Psoas muscle (tissue), 8 donors: Measurements from ENCODE around the gene POLDIP3. TPM values are rescaled to one million over a fixed set of nuclear protein-coding genes. Genes with fewer than 3 reads are reported as not detected.
"Not testable (repeated sequence)": the region's sequence is repeated elsewhere in the genome, so short reads cannot be mapped to it uniquely, and the experiment has no call there.

Experiments used
- ATAC-seq, 4 donors: fragments of 200-7000 bp; cut with Tn5 transposase; one replicate each; pipeline ENCODE4 v1.9.1; 2020; ENCODE audit warnings: moderate library complexity in 3 of 4, mild to moderate bottlenecking in 2 of 4
- DNase-seq, 2 donors: peaks; one replicate each; pipeline ENCODE4 v3.0.0-alpha.2; 2020
- H3K27ac ChIP-seq: fragments of 200-600 bp; one replicate; pipeline ENCODE4 v1.8.0; 2022
- H3K27me3 ChIP-seq, 3 donors: fragments of 200-600 bp in 1 of 3; one replicate each; pipeline versions ENCODE4 v1.6.1 to v1.8.0; 2013 to 2022; ENCODE audit warnings: low read length in 2 of 3, mild to moderate bottlenecking in 2 of 3, moderate library complexity in 1 of 3; ENCODE audit not compliant: insufficient read depth in 3 of 3
- H3K36me3 ChIP-seq, 2 donors: fragments of 200-600 bp in 1 of 2; one replicate each; pipeline versions ENCODE4 v1.6.1 to v1.8.0; 2013 to 2022; ENCODE audit warnings: low read depth in 1 of 2, mild to moderate bottlenecking in 1 of 2, moderate library complexity in 1 of 2; ENCODE audit not compliant: insufficient read depth in 1 of 2
- H3K4me1 ChIP-seq: fragments of 200-600 bp; one replicate; pipeline ENCODE4 v1.8.0; 2022
- H3K4me3 ChIP-seq: fragments of 200-600 bp; one replicate; pipeline ENCODE4 v1.8.0; 2022; ENCODE audit warnings: mild to moderate bottlenecking
- H3K9me3 ChIP-seq: fragments of 200-600 bp; one replicate; pipeline ENCODE4 v1.8.0; 2022
- CTCF ChIP-seq: fragments of 200-600 bp; IDR thresholded peaks from one replicate; pipeline ENCODE4 v1.8.0; 2022; ENCODE audit warnings: antibody characterized with exemption
- WGBS, 3 donors: extraction: QIAGEN DNeasy Blood & Tissue Kit; methylation state at CpG; one replicate each; pipeline versions ENCODE4 v1.1.6 to v1.1.7; 2013; 5-methylcytosine and 5-hydroxymethylcytosine counted together
- intact Hi-C, 2 donors: fragments of 100-400 bp; cut with DNase I; formaldehyde crosslinking; loops; one replicate each; pipeline versions ENCODE4 v1.11.0 to v1.14.2; 2022
- polyA plus RNA-seq, 3 donors: library from polyadenylated mRNA; stranded (reverse); fragments of 200-250 nt; gene quantifications; one replicate each; pipeline ENCODE4 v1.2.3, GENCODE V29; 2013
- total RNA-seq, 4 donors: library from RNA; stranded (reverse); fragmentation: NEBNext Ultra II Directional in 2 of 4; extraction: Animal tissue kit (Norgen Biotek cat#: 25700) in 2 of 4; gene quantifications; one replicate each; pipeline versions ENCODE4 v1.2.1 to v1.2.4, GENCODE V29; 2021 to 2023
- donor health status: healthy with polysubstance abuse.
- donor health status: DM: no; HTN: no; CAD: no; lungs with moderate emphysema.
- donor health status: Bipolar disorder and iron deficiency.
- donor health status: healthy.
- donor health status: DM: yes; HTN: yes; CAD: no.
- donor health status: DM: no; HTN: no; CAD: no.
- donor health status: DM: no; HTN: no; CAD: no.
- donor health status: DM: yes; HTN: yes; CAD: no.

The POLDIP3 gene
- total and polyA plus RNA-seq, 7 donors, result 25.0 to 47.1 (median 32.6) TPM

GRCh38 chr22:42610186-42610585 is 4.5 kb downstream of the POLDIP3 start:
- intact Hi-C loops, result no loop called here
- no peak for ATAC-seq
- Histone ChIP-seq H3K36me3 (peaks cover 0 to 24% of the 10 kb centered on the region in 2 donors), H3K4me1 (peaks cover 51% of the 10 kb centered on the region), H3K27me3 (no peaks in the 10 kb centered on the region), H3K9me3 (no peaks in the 10 kb centered on the region), H3K27ac (no peak overlapping the region), H3K4me3 (no peak overlapping the region)
- 60 to 70% (median 66%) methylated on average over 5 of the region's 5 CpGs for WGBS, 3 donors
- DNase-seq, result no peak
- TF ChIP-seq CTCF, result no peak

- DNase-seq (no peak), ATAC-seq (peak in 3 of 4 donors; percentile 19 to 34 (median 33))
- H3K36me3 ChIP-seq, result peaks cover 0 to 25% of the 10 kb centered on the region in 2 donors
- no peak overlapping the region for H3K27ac ChIP-seq
- H3K9me3 ChIP-seq, result no peaks in the 10 kb centered on the region
- H3K27me3 ChIP-seq, result no peaks in the 10 kb centered on the region
- intact Hi-C loops, result no loop called here
- H3K4me1 ChIP-seq, result peaks cover 51% of the 10 kb centered on the region
- WGBS, 3 donors, result 47 to 66% (median 50%) methylated on average over 11 of the region's 11 CpGs
- H3K4me3 ChIP-seq, result no peak overlapping the region
- TF ChIP-seq CTCF, result no peak
These were observed 5.8 kb downstream of the POLDIP3 start for GRCh38 chr22:42608823-42609361.

- H3K36me3 ChIP-seq, result peaks cover 0 to 25% of the 10 kb centered on the region in 2 donors
- no peak overlapping the region for H3K27ac ChIP-seq
- no peak overlapping the region for H3K4me3 ChIP-seq
- WGBS, 3 donors, result 58 to 73% (median 68%) methylated on average over 11 of the region's 11 CpGs
- TF ChIP-seq CTCF, result no peak
- peaks cover 47% of the 10 kb centered on the region for H3K4me1 ChIP-seq
- no peaks in the 10 kb centered on the region for H3K9me3 ChIP-seq
- intact Hi-C loops, result no loop called here
- no peaks in the 10 kb centered on the region for H3K27me3 ChIP-seq
- ATAC-seq, result no peak
- DNase-seq, result no peak
These were observed 6.4 kb downstream of the POLDIP3 start for GRCh38 chr22:42608136-42608822.

- H3K4me3 ChIP-seq, H3K9me3 ChIP-seq, intact Hi-C loops, ATAC-seq, H3K27ac ChIP-seq, DNase-seq, H3K27me3 ChIP-seq: not testable (repeated sequence)
- Histone ChIP-seq H3K36me3 (peaks cover 0 to 31% of the 10 kb centered on the region in 2 donors), H3K4me1 (peaks cover 41% of the 10 kb centered on the region)
- WGBS, 3 donors, result 90 to 95% (median 95%) methylated on average over 23 to 31 of the region's 31 CpGs
These were observed 7.0 kb downstream of the POLDIP3 start for GRCh38 chr22:42607641-42608040.

GRCh38 chr22:42604403-42604802 is 10.3 kb downstream of the POLDIP3 start:
- ATAC-seq (peak in 2 of 4 donors; percentile 20 to 45), DNase-seq (no peak)
- no peak for TF ChIP-seq CTCF
- no peak overlapping the region for H3K27ac ChIP-seq
- no peaks in the 10 kb centered on the region for H3K9me3 ChIP-seq
- 44 to 55% (median 51%) methylated on average over 3 of the region's 3 CpGs for WGBS, 3 donors
- H3K4me3 ChIP-seq, result no peak overlapping the region
- H3K27me3 ChIP-seq, result no peaks in the 10 kb centered on the region
- peaks cover 0 to 48% of the 10 kb centered on the region in 2 donors for H3K36me3 ChIP-seq
- peaks cover 10% of the 10 kb centered on the region for H3K4me1 ChIP-seq
- intact Hi-C loops, result no loop called here
